HCT116 (cell line): ENCODE results near the gene IL17D. TPM values are rescaled to one million over a fixed set of nuclear protein-coding genes. Genes with fewer than 3 reads are reported as not detected.

Source experiments
- ATAC-seq: fragments of 200-7000 bp; cut with Tn5 transposase; 2 replicates; pipeline ENCODE4 v1.9.1; 2020; ENCODE audit warnings: mild to moderate bottlenecking, moderate library complexity
- BruUV-seq: library from RNA; stranded (reverse); fragments of 400-500 nt; replicated peaks from 2 replicates; lab custom pipeline; 2021; lab: Mats Ljungman, UMichigan
- CTCF ChIA-PET: fragments of 300-600 bp; sonication (Branson Sonifier 250); formaldehyde crosslinking; loops from one replicate; lab custom pipeline; 2021; ENCODE audit warnings: antibody characterized with exemption; lab: Charles Lee
- POLR2A ChIA-PET: fragments of 300-600, 350-600 bp; sonication (Branson Sonifier 250); formaldehyde crosslinking; loops from one replicate; lab custom pipeline; 2021; ENCODE audit warnings: antibody characterized with exemption; lab: Charles Lee
- RAD21 ChIA-PET, 2 experiments: fragments of 300-600 bp; sonication (Branson Sonifier 250); formaldehyde crosslinking; loops; one replicate each; lab custom pipeline; 2023; ENCODE audit warnings: low total read pairs in 2 of 2; ENCODE audit not compliant: uncharacterized antibody in 2 of 2, unreplicated experiment in 2 of 2, low non-redundant PET in 1 of 2; lab: Charles Lee
- DNase-seq: peaks from one replicate; pipeline ENCODE4 v3.0.0-alpha.2; 2010; ENCODE audit warnings: low read depth, low spot score
- H2AFZ ChIP-seq: fragments of 200-600 bp; shearing (Covaris generic), sonication (generic); 2 replicates; pipeline ENCODE4 v1.6.1; 2017; ENCODE audit warnings: low read depth, mixed run types, mixed read lengths, antibody characterized with exemption, low read length; ENCODE audit not compliant: poor library complexity, severe bottlenecking
- H3K27ac ChIP-seq: 2 replicates; pipeline ENCODE4 v1.5.1; 2012; ENCODE audit warnings: low read depth, low read length
- H3K27me3 ChIP-seq: fragments of 200-600 bp; sonication (generic); 2 replicates; pipeline ENCODE4 v1.6.1; 2016; ENCODE audit warnings: mixed run types, low read length, mixed read lengths; ENCODE audit not compliant: insufficient read depth
- H3K36me3 ChIP-seq, 2 experiments: fragments of 200-500 bp in 1 of 2; fragments of 200-600 bp in 1 of 2; sonication (Bioruptor generic) in 1 of 2; sonication (generic) in 1 of 2; 2 replicates each; pipeline versions ENCODE4 v1.5.1 to v1.6.1; 2014 to 2016; ENCODE audit warnings: low read length in 2 of 2, inconsistent platforms in 1 of 2, mixed read lengths in 1 of 2, mixed run types in 1 of 2; ENCODE audit not compliant: insufficient read depth in 2 of 2, control insufficient read depth in 1 of 2
- H3K4me1 ChIP-seq, 2 experiments: fragments of 200-600 bp in 1 of 2; sonication (generic) in 1 of 2; 2 replicates each; pipeline versions ENCODE4 v1.5.1 to v1.6.1; 2012 to 2017; ENCODE audit warnings: low read length in 2 of 2, inconsistent platforms in 1 of 2, mild to moderate bottlenecking in 1 of 2, mixed read lengths in 1 of 2, mixed run types in 1 of 2, moderate library complexity in 1 of 2; ENCODE audit not compliant: insufficient read depth in 2 of 2, control insufficient read depth in 1 of 2
- H3K4me2 ChIP-seq: fragments of 200-600 bp; sonication (generic); 2 replicates; pipeline ENCODE4 v1.6.1; 2017; ENCODE audit warnings: mixed run types, low read length, mixed read lengths
- H3K4me3 ChIP-seq, 2 experiments: fragments of 200-600 bp in 1 of 2; sonication (generic) in 1 of 2; replicated peaks in 1 of 2; 2 replicates each; pipeline ENCODE4 v1.5.1; 2011 to 2016; ENCODE audit warnings: low read length in 2 of 2, control low read depth in 1 of 2, low read depth in 1 of 2, mild to moderate bottlenecking in 1 of 2, mixed read lengths in 1 of 2, mixed run types in 1 of 2
- H3K79me2 ChIP-seq: fragments of 200-600 bp; sonication (generic); 2 replicates; pipeline ENCODE4 v1.6.1; 2017; ENCODE audit warnings: mild to moderate bottlenecking, mixed run types, low read length, moderate library complexity, mixed read lengths; ENCODE audit not compliant: insufficient read depth
- H3K9ac ChIP-seq: fragments of 200-600 bp; sonication (generic); 2 replicates; pipeline ENCODE4 v1.6.1; 2016; ENCODE audit warnings: low read length, mixed read lengths
- H3K9me2 ChIP-seq: fragments of 200-600 bp; sonication (generic), shearing (Covaris generic); 2 replicates; pipeline ENCODE4 v1.6.1; 2017; ENCODE audit warnings: mixed run types, mild to moderate bottlenecking, moderate library complexity; ENCODE audit not compliant: insufficient read depth
- H3K9me3 ChIP-seq, 2 experiments: fragments of 200-500 bp in 1 of 2; fragments of 200-600 bp in 1 of 2; sonication (Bioruptor generic) in 1 of 2; sonication (generic) in 1 of 2; 2 replicates each; pipeline ENCODE4 v1.6.1; 2014 to 2017; ENCODE audit warnings: low read length in 2 of 2, mixed read lengths in 2 of 2, inconsistent platforms in 1 of 2, low read depth in 1 of 2, mild to moderate bottlenecking in 1 of 2, mixed run types in 1 of 2, moderate library complexity in 1 of 2; ENCODE audit not compliant: control insufficient read depth in 1 of 2, insufficient read depth in 1 of 2
- H4K20me1 ChIP-seq: fragments of 200-600 bp; sonication (generic), shearing (Covaris generic); 2 replicates; pipeline ENCODE4 v1.6.1; 2017; ENCODE audit warnings: mixed run types, mild to moderate bottlenecking, moderate library complexity; ENCODE audit not compliant: insufficient read depth
- CBX3 ChIP-seq: IDR thresholded peaks from 2 replicates; pipeline ENCODE4 v1.6.1; 2012; ENCODE audit warnings: low read depth
- ELF1 ChIP-seq: IDR thresholded peaks from 2 replicates; pipeline ENCODE4 v1.6.1; 2012; ENCODE audit warnings: low read depth, borderline replicate concordance
- JUND ChIP-seq: IDR thresholded peaks from 2 replicates; pipeline ENCODE4 v1.6.1; 2012
- POLR2AphosphoS5 ChIP-seq: IDR thresholded peaks from 2 replicates; pipeline ENCODE4 v1.6.1; 2011; ENCODE audit warnings: mild to moderate bottlenecking, low read depth, low read length, moderate library complexity
- SP1 ChIP-seq: IDR thresholded peaks from 2 replicates; pipeline ENCODE4 v1.6.1; 2012; ENCODE audit warnings: low read depth
- TCF7L2 ChIP-seq: IDR thresholded peaks from 2 replicates; pipeline ENCODE4 v1.7.0; 2011; ENCODE audit warnings: borderline replicate concordance, inconsistent platforms; ENCODE audit not compliant: insufficient read depth, insufficient read length; ENCODE audit errors: extremely low read depth
- ZNF274 ChIP-seq: fragments of 200-500 bp; sonication (Bioruptor generic); IDR thresholded peaks from 2 replicates; pipeline ENCODE4 v1.6.1; 2014; ENCODE audit warnings: mild to moderate bottlenecking, low read depth, low read length, inconsistent platforms
- intact Hi-C: fragments of 100-400 bp; cut with micrococcal nuclease; formaldehyde crosslinking; loops from 2 replicates; pipeline ENCODE4 v1.10.0; 2022
- total RNA-seq: library from RNA; stranded (reverse); gene quantifications from one replicate; pipeline ENCODE4 v1.2.1, GENCODE V29; 2021; ENCODE audit not compliant: unreplicated experiment
- TF ChIP-seq, protein P1 (sequence below): IDR thresholded peaks from 2 replicates; pipeline ENCODE4 v1.6.1; 2012; ENCODE audit warnings: low read depth

Gene IL17D
- total RNA-seq, 1 experiment from 2014 or later, result 0.25 TPM

GRCh38 chr13:20717581-20718542 lies 14.4 kb downstream of the IL17D start:
- no peak overlapping the region for H3K27ac ChIP-seq
- peaks cover 15 to 25% of the 10 kb centered on the region in 2 experiments for H3K4me1 ChIP-seq
- H2AFZ ChIP-seq, result no peak overlapping the region
- H3K79me2 ChIP-seq, result no peaks in the 10 kb centered on the region
- ChIA-PET RAD21 (no interaction called here), POLR2A (no interaction called here), CTCF (no interaction called here)
- BruUV-seq, result no TSS peak
- intact Hi-C loops, result no loop called here
- H3K4me3 ChIP-seq, result no peak overlapping the region
- no peak overlapping the region for H3K4me2 ChIP-seq
- no peak overlapping the region for H3K9ac ChIP-seq
- H3K36me3 ChIP-seq, result no peaks in the 10 kb centered on the region
- H3K9me3 ChIP-seq, result no peaks in the 10 kb centered on the region
- TF ChIP-seq JUND (no peak), ELF1 (no peak), TCF7L2 (no peak), SP1 (no peak), ZNF274 (no peak), CBX3 (no peak), POLR2AphosphoS5 (no peak)
- TF ChIP-seq, protein P1, sequence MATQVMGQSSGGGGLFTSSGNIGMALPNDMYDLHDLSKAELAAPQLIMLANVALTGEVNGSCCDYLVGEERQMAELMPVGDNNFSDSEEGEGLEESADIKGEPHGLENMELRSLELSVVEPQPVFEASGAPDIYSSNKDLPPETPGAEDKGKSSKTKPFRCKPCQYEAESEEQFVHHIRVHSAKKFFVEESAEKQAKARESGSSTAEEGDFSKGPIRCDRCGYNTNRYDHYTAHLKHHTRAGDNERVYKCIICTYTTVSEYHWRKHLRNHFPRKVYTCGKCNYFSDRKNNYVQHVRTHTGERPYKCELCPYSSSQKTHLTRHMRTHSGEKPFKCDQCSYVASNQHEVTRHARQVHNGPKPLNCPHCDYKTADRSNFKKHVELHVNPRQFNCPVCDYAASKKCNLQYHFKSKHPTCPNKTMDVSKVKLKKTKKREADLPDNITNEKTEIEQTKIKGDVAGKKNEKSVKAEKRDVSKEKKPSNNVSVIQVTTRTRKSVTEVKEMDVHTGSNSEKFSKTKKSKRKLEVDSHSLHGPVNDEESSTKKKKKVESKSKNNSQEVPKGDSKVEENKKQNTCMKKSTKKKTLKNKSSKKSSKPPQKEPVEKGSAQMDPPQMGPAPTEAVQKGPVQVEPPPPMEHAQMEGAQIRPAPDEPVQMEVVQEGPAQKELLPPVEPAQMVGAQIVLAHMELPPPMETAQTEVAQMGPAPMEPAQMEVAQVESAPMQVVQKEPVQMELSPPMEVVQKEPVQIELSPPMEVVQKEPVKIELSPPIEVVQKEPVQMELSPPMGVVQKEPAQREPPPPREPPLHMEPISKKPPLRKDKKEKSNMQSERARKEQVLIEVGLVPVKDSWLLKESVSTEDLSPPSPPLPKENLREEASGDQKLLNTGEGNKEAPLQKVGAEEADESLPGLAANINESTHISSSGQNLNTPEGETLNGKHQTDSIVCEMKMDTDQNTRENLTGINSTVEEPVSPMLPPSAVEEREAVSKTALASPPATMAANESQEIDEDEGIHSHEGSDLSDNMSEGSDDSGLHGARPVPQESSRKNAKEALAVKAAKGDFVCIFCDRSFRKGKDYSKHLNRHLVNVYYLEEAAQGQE, result no peak
- ATAC-seq (no peak), DNase-seq (no peak)
- no peaks in the 10 kb centered on the region for H3K9me2 ChIP-seq
- H3K27me3 ChIP-seq, result no peaks in the 10 kb centered on the region
- H4K20me1 ChIP-seq, result no peaks in the 10 kb centered on the region
